ENCODE results near the gene LRCH1. TPM values are rescaled to one million over a fixed set of nuclear protein-coding genes. Genes with fewer than 3 reads are reported as not detected.

LRCH1 gene
- total RNA-seq, 1 experiment from 2014 or later, result 10.5 TPM

DNA sequence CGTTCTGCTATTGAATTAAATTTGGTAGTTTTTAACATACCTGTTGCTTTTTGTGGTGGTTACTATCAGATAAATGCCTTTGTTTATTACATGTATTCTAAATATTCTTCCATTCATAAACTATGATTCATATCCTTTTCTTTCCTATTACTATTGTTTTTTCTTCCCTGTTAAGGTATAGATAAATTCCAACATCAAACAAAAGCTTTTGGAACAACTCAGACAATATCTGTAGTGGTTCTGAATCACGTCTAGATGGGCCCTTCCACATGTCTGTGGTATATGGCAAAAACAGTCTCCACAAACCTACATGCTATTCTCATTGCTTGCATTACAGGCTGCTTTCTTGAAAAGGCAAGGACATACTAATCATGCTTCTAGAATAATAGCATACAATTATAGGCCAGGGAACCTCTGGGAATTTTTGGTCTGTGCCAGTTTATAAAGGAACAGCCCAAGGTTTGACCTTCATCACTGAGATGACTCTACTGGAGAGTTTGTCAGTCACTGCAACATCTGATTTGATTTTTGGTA is 6.4 kb downstream of the LRCH1 start:
- H3F3A ChIP-seq (ENCODE audit: insufficient read depth, low read depth), result no peaks in the 10 kb centered on the region
- peaks cover 6% of the 10 kb centered on the region; the same call in 1 of the 2 replicates for H4K20me1 ChIP-seq (ENCODE audit: insufficient read depth)
- no peak overlapping the region for H3K27ac ChIP-seq
- DNase-seq, result no peak
- no peak for TF ChIP-seq EZH2 (IDR thresholded peaks at IDR 0.05; ENCODE audit: low read depth)
- TF ChIP-seq, protein P1, sequence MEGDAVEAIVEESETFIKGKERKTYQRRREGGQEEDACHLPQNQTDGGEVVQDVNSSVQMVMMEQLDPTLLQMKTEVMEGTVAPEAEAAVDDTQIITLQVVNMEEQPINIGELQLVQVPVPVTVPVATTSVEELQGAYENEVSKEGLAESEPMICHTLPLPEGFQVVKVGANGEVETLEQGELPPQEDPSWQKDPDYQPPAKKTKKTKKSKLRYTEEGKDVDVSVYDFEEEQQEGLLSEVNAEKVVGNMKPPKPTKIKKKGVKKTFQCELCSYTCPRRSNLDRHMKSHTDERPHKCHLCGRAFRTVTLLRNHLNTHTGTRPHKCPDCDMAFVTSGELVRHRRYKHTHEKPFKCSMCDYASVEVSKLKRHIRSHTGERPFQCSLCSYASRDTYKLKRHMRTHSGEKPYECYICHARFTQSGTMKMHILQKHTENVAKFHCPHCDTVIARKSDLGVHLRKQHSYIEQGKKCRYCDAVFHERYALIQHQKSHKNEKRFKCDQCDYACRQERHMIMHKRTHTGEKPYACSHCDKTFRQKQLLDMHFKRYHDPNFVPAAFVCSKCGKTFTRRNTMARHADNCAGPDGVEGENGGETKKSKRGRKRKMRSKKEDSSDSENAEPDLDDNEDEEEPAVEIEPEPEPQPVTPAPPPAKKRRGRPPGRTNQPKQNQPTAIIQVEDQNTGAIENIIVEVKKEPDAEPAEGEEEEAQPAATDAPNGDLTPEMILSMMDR (conservative IDR thresholded peaks at IDR 0.05), result no peak
- BruUV-seq (replicated peaks), result no TSS peak
- ChIA-PET CTCF (no interaction called here), POLR2A (ENCODE audit: unreplicated experiment) (no interaction called here)
- H3K36me3 ChIP-seq (ENCODE audit: low read depth), result no peaks in the 10 kb centered on the region
- no peaks in the 10 kb centered on the region for H3K9me3 ChIP-seq (ENCODE audit: insufficient read depth, low read depth)
- peaks cover 13% of the 10 kb centered on the region for H3K4me1 ChIP-seq (replicated peaks; ENCODE audit: insufficient read depth)
- intact Hi-C loops (cut with micrococcal nuclease; ENCODE audit: unreplicated experiment), result loop anchor here (10.0 kb wide), 2 partner anchors 125 to 235 kb away; partner anchors contain the start of gene ESD
- no peak overlapping the region for H3K4me2 ChIP-seq
- H3K9me2 ChIP-seq (ENCODE audit: insufficient read depth), result no peaks in the 10 kb centered on the region
- H3K27me3 ChIP-seq (ENCODE audit: insufficient read depth, low read depth), result no peaks in the 10 kb centered on the region
- no peak overlapping the region for H2AFZ ChIP-seq
- peaks cover 92% of the 10 kb centered on the region for H3K79me2 ChIP-seq (ENCODE audit: low read depth)
- H3K4me3 ChIP-seq, result no peak overlapping the region

DNA sequence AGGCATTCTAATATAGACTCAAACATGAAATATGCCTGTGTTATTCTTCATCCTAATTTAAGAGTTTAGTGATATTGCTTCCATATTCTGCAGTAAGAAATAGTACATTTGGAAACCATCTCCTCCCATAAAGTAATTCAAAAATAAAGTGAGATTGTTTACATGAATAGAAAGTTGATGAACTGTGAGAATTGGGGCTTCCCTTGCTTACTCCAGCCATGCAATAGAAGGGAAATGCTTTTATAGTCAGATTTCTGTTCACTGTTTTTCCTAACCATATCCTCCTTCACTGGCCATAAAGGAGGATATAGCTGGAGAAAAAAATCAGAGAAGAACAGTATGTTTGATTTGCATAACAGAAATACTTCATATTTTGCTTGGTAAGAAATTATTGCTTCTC is 7.8 kb downstream of the LRCH1 start:
- Histone ChIP-seq H3K9me3 (ENCODE audit: insufficient read depth, low read depth) (no peaks in the 10 kb centered on the region), H3K4me1 (replicated peaks; ENCODE audit: insufficient read depth) (0 out of 2 replicates have a peak, but pooled peaks cover 2% of the 10 kb centered on the region), H3K27me3 (ENCODE audit: insufficient read depth, low read depth) (no peaks in the 10 kb centered on the region), H3K79me2 (ENCODE audit: low read depth) (peaks cover 88% of the 10 kb centered on the region), H3K9me2 (ENCODE audit: insufficient read depth) (no peaks in the 10 kb centered on the region), H4K20me1 (ENCODE audit: insufficient read depth) (peaks cover 6% of the 10 kb centered on the region; the same call in 1 of the 2 replicates), H3K36me3 (ENCODE audit: low read depth) (no peaks in the 10 kb centered on the region), H3F3A (ENCODE audit: insufficient read depth, low read depth) (no peaks in the 10 kb centered on the region), H3K27ac (no peak overlapping the region), H3K4me3 (no peak overlapping the region), H3K4me2 (no peak overlapping the region), H2AFZ (no peak overlapping the region)
- no peak for DNase-seq
- BruUV-seq (replicated peaks), result no TSS peak
- CTCF ChIA-PET, result no interaction called here
- TF ChIP-seq EZH2 (IDR thresholded peaks at IDR 0.05; ENCODE audit: low read depth), result no peak
- TF ChIP-seq, protein P1 (conservative IDR thresholded peaks at IDR 0.05), result no peak
- POLR2A ChIA-PET (ENCODE audit: unreplicated experiment), result no interaction called here
- intact Hi-C loops (cut with micrococcal nuclease; ENCODE audit: unreplicated experiment), result no loop called here

GRCh38 chr13:46561286-46561685 is 8.3 kb downstream of the LRCH1 start:
- intact Hi-C loops (cut with micrococcal nuclease; ENCODE audit: unreplicated experiment), result no loop called here
- CTCF ChIA-PET, result no interaction called here
- H3K4me2 ChIP-seq, result no peak overlapping the region

More at GRCh38 chr13:46561286-46561685, 8.3 kb downstream of the LRCH1 start:
- Histone ChIP-seq H4K20me1 (ENCODE audit: insufficient read depth) (peaks cover 6% of the 10 kb centered on the region; the same call in 1 of the 2 replicates), H3K79me2 (ENCODE audit: low read depth) (peaks cover 87% of the 10 kb centered on the region), H2AFZ (no peak overlapping the region), H3K4me1 (replicated peaks; ENCODE audit: insufficient read depth) (no peaks in the 10 kb centered on the region), H3K9me2 (ENCODE audit: insufficient read depth) (no peaks in the 10 kb centered on the region), H3K4me3 (no peak overlapping the region), H3K9me3 (ENCODE audit: insufficient read depth, low read depth) (no peaks in the 10 kb centered on the region), H3K27me3 (ENCODE audit: insufficient read depth, low read depth) (no peaks in the 10 kb centered on the region), H3F3A (ENCODE audit: insufficient read depth, low read depth) (no peaks in the 10 kb centered on the region), H3K27ac (no peak overlapping the region), H3K36me3 (ENCODE audit: low read depth) (no peaks in the 10 kb centered on the region)
- DNase-seq, result no peak
- BruUV-seq (replicated peaks), result no TSS peak
- POLR2A ChIA-PET (ENCODE audit: unreplicated experiment), result no interaction called here
- TF ChIP-seq EZH2 (IDR thresholded peaks at IDR 0.05; ENCODE audit: low read depth), result no peak
- TF ChIP-seq, protein P1 (conservative IDR thresholded peaks at IDR 0.05), result no peak

Data from PC-9 (cell line).